K562 (cell line): Measurements from ENCODE around the gene THADA. TPM values are rescaled to one million over a fixed set of nuclear protein-coding genes. Genes with fewer than 3 reads are reported as not detected.

Experiments used
- DDX20 ChIP-seq: fragments of 450-650 bp; IDR thresholded peaks from 2 replicates; pipeline ENCODE4 v1.6.1; 2016; ENCODE audit warnings: missing genetic modification characterization, low read depth, mild to moderate bottlenecking, missing compliant biosample characterization, moderate library complexity
- DNMT1 ChIP-seq: fragments of 450-650 bp; IDR thresholded peaks from 2 replicates; pipeline ENCODE4 v1.6.1; 2016; ENCODE audit warnings: antibody characterized with exemption, mild to moderate bottlenecking
- ETS1 ChIP-seq: conservative IDR thresholded peaks from 2 replicates; pipeline ENCODE4 v1.6.1; 2011; ENCODE audit warnings: low read depth, mild to moderate bottlenecking, low read length; ENCODE audit not compliant: control insufficient read depth
- FOXJ2 ChIP-seq: fragments of 200-800 bp; sonication (Bioruptor generic); IDR thresholded peaks from 2 replicates; pipeline ENCODE4 v1.6.1; 2016; ENCODE audit warnings: missing genetic modification characterization, missing compliant biosample characterization
- GTF2E2 ChIP-seq: fragments of 200-800 bp; sonication (Bioruptor generic); IDR thresholded peaks from 2 replicates; pipeline ENCODE4 v1.6.1; 2016; ENCODE audit warnings: missing genetic modification characterization, missing compliant biosample characterization
- KAT7 ChIP-seq: sonication (generic); formaldehyde crosslinking; IDR thresholded peaks from 2 replicates; pipeline ENCODE4 v1.8.0; 2022; ENCODE audit warnings: missing genetic modification reagents, mild to moderate bottlenecking, borderline replicate concordance
- MXD1 ChIP-seq: fragments of 250-450 bp; sonication (Bioruptor Pico); IDR thresholded peaks from 2 replicates; pipeline ENCODE4 v1.8.0; 2021; ENCODE audit warnings: borderline replicate concordance, mild to moderate bottlenecking, moderate library complexity; ENCODE audit not compliant: poor library complexity, severe bottlenecking
- PHB2 ChIP-seq: fragments of 450-650 bp; IDR thresholded peaks from 2 replicates; pipeline ENCODE4 v1.6.1; 2017; ENCODE audit warnings: low read depth
- PPARD ChIP-seq: fragments of 250-450 bp; sonication (Bioruptor Pico); IDR thresholded peaks from 2 replicates; pipeline ENCODE4 v1.8.0; 2022; ENCODE audit warnings: inconsistent platforms, mild to moderate bottlenecking, moderate library complexity
- RBFOX2 ChIP-seq: fragments of 200-400 bp; formaldehyde crosslinking; IDR thresholded peaks from 2 replicates; pipeline ENCODE4 v1.6.1; 2017; ENCODE audit warnings: low read depth, mild to moderate bottlenecking, low read length, moderate library complexity
- RERE ChIP-seq: sonication (generic); formaldehyde crosslinking; IDR thresholded peaks from 2 replicates; pipeline ENCODE4 v1.8.0; 2023; ENCODE audit warnings: missing genetic modification reagents, mild to moderate bottlenecking, borderline replicate concordance
- SRSF1 ChIP-seq: fragments of 200-400 bp; formaldehyde crosslinking; IDR thresholded peaks from 2 replicates; pipeline ENCODE4 v1.6.1; 2017; ENCODE audit warnings: mild to moderate bottlenecking, low read depth, low read length, moderate library complexity
- TAF7 ChIP-seq: fragments of 450-650 bp; IDR thresholded peaks from 2 replicates; pipeline ENCODE4 v1.6.1; 2016; ENCODE audit warnings: missing genetic modification characterization, missing compliant biosample characterization
- WHSC1 ChIP-seq: IDR thresholded peaks from one replicate; pipeline ENCODE4 v1.6.1; 2012; ENCODE audit warnings: low read length, control low read depth, inconsistent platforms
- ZHX1 ChIP-seq: fragments of 150-350 bp; conservative IDR thresholded peaks from 2 replicates; pipeline ENCODE4 v1.6.1; 2014; ENCODE audit warnings: low read length
- ZNF707 ChIP-seq: fragments of 250-450 bp; sonication (Bioruptor Pico); conservative IDR thresholded peaks from 2 replicates; pipeline ENCODE4 v1.8.0; 2022; ENCODE audit warnings: inconsistent platforms, mild to moderate bottlenecking, moderate library complexity
- polyA plus RNA-seq, 8 experiments: library from polyadenylated mRNA; depleted of rRNA in 4 of 8; stranded (reverse) in 5 of 8; unstranded in 3 of 8; fragments of >200 nt; fragmentation: Nextera tagmentation in 2 of 8; fragmentation: Illumina TruSeq in 1 of 8; extraction: Ambion mirVana in 2 of 8; extraction: Trizol in 1 of 8; gene quantifications; 2 replicates each; pipeline versions ENCODE4 v1.2.1 to v1.2.3, GENCODE V29; 2011 to 2014; ENCODE audit warnings: inconsistent platforms in 1 of 8, missing spikeins in 1 of 8
- total RNA-seq, 7 experiments: library from RNA; depleted of rRNA in 6 of 7; stranded (reverse); fragments of >200 nt in 6 of 7; fragmentation: Illumina TruSeq in 2 of 7; extraction: Trizol in 2 of 7; gene quantifications; 2 replicates each; pipeline versions ENCODE4 v1.2.1 to v1.2.3, GENCODE V29; 2011 to 2021; ENCODE audit warnings: low replicate concordance in 1 of 7

Gene THADA
- total and polyA plus RNA-seq, 9 of the 15 experiments (the other 6 are each of a cell fraction or from before 2014, with no cell fraction given) = 17.8 to 34.7 (median 31.9) TPM

GRCh38 chr2:43595603-43596412 lies at the start of gene THADA (continued):
- TF ChIP-seq ZHX1 (peak; percentile 57; the same call in 1 of the 2 replicates), MXD1 (CRISPR knock-in tag) (peak; percentile 75), SRSF1 (no peak), PHB2 (0 out of 2 replicates have a peak, but pooled peaks have one; percentile 22), KAT7 (peak; percentile 95), PPARD (no peak), ZNF707 (CRISPR knock-in tag) (no peak; the same call in 1 of the 2 replicates), ETS1 (peak; percentile 58; the same call in 1 of the 2 replicates), GTF2E2 (tag) (peak; percentile 96), DNMT1 (no peak), FOXJ2 (tag) (0 out of 2 replicates have a peak, but pooled peaks have one; percentile 56), DDX20 (no peak), RERE (CRISPR knock-in tag) (no peak), WHSC1 (no peak), RBFOX2 (peak; percentile 98), TAF7 (peak; percentile 86)
